Stomach (tissue), 4 donors: ENCODE results near the gene RBM39.

ENCODE experiments used
- CTCF ChIP-seq, 7 experiments: fragments of 450-650 bp in 4 of 7; fragments of 200-600 bp in 3 of 7; sonication (generic) in 3 of 7; IDR thresholded peaks; one replicate each; pipeline ENCODE4 v1.5.1; 2016 to 2019; ENCODE audit warnings: antibody characterized with exemption in 7 of 7, control low read depth in 2 of 7, mild to moderate bottlenecking in 1 of 7
- POLR2A ChIP-seq, 4 donors: fragments of 450-650 bp; IDR thresholded peaks; one replicate each; pipeline ENCODE4 v1.6.1; 2016; ENCODE audit warnings: antibody characterized with exemption in 4 of 4, control low read depth in 2 of 4, mild to moderate bottlenecking in 1 of 4, moderate library complexity in 1 of 4

GRCh38 chr20:35774391-35774790, 32.3 kb upstream of the RBM39 start:
- TF ChIP-seq CTCF (IDR thresholded peaks at IDR 0.05): no peak
- TF ChIP-seq POLR2A (IDR thresholded peaks at IDR 0.05): no peak
